Sciatic nerve (tissue), 2 donors: ENCODE data around the gene MYCBPAP. TPM values are rescaled to one million over a fixed set of nuclear protein-coding genes. Genes with fewer than 3 reads are reported as not detected.

Experiments used
- ATAC-seq: fragments of 200-7000 bp; cut with Tn5 transposase; one replicate; pipeline ENCODE4 v1.9.1; 2020; ENCODE audit warnings: mild to moderate bottlenecking, moderate library complexity
- DNase-seq: peaks from one replicate; pipeline ENCODE4 v3.0.0-alpha.2; 2020; ENCODE audit warnings: low spot score
- intact Hi-C: fragments of 100-400 bp; cut with DNase I; formaldehyde crosslinking; loops from one replicate; pipeline ENCODE4 v1.14.2; 2022
- total RNA-seq: library from RNA; stranded (reverse); fragmentation: NEBNext Ultra II Directional; extraction: Animal tissue kit (Norgen Biotek cat#: 25700); gene quantifications from one replicate; pipeline ENCODE4 v1.2.1, GENCODE V29; 2021
- donor health status: DM: no; HTN: no; CAD: no.
- donor health status: DM: no; HTN: no; CAD: no.

Gene MYCBPAP, protein sequence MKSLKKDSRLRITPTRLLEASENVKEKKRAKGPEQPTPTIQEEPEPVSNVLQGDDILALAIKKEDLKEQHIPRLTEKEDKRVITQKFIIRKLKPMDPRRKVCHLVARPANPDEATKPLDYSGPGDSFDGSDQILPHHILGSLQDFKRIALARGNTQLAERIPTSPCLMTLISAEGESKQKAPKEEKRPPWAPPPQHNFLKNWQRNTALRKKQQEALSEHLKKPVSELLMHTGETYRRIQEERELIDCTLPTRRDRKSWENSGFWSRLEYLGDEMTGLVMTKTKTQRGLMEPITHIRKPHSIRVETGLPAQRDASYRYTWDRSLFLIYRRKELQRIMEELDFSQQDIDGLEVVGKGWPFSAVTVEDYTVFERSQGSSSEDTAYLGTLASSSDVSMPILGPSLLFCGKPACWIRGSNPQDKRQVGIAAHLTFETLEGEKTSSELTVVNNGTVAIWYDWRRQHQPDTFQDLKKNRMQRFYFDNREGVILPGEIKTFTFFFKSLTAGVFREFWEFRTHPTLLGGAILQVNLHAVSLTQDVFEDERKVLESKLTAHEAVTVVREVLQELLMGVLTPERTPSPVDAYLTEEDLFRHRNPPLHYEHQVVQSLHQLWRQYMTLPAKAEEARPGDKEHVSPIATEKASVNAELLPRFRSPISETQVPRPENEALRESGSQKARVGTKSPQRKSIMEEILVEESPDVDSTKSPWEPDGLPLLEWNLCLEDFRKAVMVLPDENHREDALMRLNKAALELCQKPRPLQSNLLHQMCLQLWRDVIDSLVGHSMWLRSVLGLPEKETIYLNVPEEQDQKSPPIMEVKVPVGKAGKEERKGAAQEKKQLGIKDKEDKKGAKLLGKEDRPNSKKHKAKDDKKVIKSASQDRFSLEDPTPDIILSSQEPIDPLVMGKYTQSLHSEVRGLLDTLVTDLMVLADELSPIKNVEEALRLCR
- total RNA-seq: 3.3 TPM

DNA sequence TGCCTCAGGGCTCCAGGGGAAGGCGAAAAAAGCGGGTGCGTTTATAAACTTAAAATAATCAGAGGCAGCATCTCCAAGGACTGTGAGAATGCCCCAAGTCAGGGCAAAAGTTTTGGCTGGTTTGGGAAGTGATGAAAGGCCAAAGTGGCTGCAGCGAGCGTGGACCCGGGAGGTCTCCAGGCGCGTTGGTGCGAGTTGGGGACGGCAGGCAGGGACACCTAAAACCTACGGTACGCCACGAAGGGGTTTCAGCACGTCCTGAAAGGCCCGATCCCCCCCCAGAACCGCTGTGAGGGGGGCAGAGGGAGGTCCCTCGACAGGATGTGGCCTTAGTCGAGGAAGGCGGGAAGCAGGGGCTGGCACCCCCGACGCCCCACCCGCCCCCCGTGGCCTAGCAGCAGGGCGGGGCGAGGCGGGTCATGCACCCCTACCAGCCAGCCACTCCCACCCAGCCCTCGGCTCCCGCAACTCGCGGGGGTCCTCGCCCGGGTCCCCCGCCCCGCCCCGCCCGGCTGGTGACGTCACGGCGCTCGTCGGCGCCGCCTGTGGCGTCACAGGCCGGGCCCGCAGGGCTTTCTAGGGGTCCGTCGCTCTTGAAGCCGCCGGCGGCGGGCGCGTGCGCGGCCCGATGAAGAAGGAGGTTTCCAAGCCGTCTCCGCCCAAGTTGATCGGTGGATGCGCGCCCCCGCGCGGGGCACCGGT, at the start of gene MYCBPAP:
TSS of gene MYCBPAP (plus strand) at position 569 of the 702 bp plus-strand sequence. CDS start 236 bp downstream, outside the sequence.
- DNase-seq (peak; percentile 92), ATAC-seq (peak; percentile 88)
- intact Hi-C loops: no loop called here

DNA sequence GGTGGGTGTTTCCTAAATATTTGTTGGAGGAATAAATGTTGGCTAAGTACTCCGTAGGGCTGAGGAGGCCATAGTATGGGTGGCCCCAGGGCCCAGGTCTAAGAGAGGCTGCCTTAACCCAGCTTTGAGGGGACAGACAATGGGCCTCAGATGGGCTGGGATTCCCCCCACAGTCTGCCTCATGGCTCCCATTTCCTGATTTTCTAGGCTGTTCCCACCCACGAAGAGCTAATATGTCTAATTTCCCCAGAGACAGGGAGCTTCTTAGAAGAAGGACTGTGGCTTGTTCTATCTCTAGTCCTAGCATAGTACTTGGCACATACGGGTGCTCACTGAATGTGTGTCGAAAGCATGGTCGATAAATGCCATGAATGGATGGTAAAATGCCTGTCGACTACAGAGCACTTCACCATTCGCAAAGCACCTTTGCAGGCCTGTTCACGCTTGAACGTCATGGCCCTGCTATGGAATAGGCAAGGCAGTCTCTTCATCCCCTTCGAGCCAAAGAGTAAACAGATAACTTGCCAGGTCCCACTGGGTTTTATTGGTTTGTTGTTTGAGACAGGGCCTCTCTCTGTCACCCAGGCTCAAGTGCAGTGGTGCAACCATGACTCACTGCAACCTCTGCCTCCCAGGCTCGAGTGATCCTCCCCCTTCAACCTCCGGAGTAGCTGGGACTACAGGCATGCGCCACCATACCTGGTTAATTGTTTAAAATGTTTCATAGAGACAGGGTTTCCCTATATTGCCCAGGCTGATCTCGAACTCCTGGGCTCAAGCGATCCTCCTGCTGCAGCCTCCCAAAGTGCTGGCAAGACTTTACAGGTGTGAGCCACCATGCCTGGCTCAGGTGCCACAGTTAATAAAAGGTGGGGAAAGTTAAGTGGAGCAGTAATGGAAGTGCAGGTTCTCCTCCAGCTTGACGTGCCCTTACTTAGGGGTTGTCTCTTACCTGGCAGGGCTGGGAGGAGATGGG, 49.2 kb upstream of the MYCBPAP start:
- DNase-seq (no peak), ATAC-seq (no peak)
- intact Hi-C loops: no loop called here

DNA sequence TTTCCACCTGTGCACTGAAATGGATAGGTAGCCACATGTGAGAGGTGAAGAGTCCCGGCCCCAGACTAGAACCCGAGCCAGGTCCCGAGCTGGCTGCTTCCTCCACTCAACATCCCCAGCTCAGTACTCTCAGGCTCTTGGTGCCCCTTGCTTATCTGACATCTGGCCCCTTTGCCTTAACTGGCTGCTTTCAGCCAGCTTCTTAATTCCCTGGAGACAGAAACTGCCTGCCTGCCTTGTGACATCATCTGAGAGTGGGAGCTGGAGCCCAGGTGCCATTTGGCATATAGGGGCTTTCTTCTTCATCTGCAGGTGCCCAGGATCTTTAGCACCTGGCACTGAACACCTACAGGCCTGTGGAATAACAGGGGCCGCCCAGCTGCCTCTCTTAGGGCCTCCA, 48.5 kb upstream of the MYCBPAP start:
- ATAC-seq: no peak
- DNase-seq: no peak
- intact Hi-C loops: no loop called here

DNA sequence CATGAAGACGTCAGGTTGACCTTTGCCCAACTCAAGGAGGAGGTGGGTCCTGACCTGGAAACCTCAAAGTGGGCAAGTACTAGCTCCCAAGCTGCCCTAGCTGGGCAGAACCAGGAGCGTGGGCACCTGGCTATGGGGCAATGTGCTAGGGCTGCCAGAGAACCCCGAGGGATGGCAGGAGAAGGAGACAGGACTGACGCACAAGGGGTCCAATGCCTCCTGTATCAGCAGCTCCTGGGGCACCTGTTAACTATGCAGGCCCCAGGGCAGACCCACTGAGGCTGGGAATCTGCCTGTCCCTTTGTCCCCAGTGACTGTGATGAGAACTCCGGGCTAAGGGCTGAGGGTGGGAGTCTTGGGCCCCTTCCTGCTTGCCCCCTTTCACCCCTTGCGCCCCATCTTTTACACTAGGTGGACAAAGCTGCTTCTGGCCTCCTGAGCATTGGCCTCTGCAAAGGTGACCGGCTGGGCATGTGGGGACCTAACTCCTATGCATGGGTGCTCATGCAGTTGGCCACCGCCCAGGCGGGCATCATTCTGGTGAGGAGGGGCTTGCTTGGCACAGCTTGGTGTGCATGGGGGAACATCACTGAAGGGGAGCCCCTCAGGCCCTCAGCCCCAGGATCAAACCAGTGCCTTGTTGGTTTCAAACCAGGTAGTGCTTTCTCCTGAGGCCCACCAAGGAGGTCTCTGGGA, 47.3 kb upstream of the MYCBPAP start:
- intact Hi-C loops: no loop called here
- no peak for ATAC-seq
- DNase-seq: no peak

DNA sequence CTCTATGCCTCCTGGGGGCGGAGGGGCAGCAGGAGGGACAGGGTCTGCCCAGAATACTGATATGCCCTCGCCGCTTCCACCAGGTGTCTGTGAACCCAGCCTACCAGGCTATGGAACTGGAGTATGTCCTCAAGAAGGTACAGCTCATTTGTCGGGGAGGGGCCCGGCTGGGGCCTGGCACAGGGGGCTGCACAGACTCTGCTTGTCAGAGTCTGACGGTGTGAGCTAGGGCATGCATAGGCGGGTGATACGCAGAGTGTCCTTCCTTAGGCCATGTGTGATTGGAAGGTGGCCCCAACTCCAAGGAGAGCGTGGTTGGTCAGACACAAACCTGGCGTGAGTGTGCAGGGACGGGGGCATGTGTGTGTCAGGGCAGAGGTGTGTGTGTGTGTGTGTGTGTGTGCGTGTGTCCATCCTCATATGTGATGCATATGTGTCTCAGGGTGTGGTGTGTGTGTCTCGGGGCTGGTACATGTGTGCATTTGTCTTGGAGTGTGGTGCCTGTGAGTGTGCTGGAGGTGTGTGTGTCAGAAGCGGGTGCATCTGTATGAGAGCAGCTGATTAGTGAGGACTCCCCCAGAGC, 46.6 kb upstream of the MYCBPAP start:
- DNase-seq (no peak), ATAC-seq (no peak)
- intact Hi-C loops: no loop called here

DNA sequence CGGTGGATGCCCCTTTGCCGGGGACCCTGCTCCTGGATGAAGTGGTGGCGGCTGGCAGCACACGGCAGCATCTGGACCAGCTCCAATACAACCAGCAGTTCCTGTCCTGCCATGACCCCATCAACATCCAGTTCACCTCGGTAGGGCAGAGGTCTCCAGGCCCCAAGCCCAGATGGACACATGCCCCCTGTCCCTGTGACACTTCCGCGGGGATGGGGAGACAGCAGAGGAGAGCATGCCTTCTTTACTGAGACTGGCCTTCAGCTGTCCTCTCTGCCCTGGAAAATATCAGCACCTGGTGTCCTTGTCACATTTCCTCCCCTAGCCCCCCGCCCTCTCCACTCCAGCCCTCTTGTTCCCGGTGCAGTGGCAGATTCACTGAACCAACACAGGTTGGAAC, 45.8 kb upstream of the MYCBPAP start:
- intact Hi-C loops: no loop called here
- DNase-seq: no peak
- ATAC-seq: no peak

DNA sequence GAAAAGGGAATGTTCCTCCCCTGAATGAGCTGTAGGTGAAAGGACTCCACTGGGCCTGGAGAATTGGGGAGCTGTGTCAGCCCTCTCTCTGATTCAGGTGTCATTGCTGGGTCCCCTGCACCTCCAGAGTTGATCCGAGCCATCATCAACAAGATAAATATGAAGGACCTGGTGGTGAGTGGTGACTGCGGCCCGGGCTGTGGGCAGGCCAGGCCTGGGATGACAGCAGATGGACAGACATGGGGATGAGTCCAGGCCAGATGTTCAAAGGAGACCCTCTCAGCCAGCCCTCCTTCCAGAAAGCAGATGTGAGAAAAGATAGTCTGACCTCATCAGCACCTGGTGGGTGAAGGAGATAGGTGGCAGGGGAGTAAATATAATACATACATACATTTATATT, 44.1 kb upstream of the MYCBPAP start:
- intact Hi-C loops: no loop called here
- ATAC-seq (no peak), DNase-seq (no peak)

DNA sequence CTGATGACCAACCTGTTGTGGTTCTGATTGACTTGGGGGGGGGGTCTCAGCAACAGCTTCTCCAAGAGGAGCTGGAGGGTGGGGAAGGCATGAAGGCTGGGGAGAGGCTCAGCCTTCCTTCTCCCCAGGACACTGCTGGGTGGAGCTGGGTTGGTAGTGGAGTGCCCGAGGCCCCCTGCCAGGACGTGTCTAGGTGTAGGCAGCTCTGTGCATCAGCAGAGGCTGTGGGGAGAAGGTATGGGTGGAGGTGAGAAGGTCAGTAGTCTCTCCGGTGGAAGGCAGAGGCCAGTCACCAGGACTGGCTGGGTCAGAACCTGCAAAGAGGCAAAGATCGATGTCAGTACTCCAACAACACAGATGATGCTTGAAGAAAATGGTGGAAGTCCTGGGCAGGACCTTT, 43.5 kb upstream of the MYCBPAP start:
- ATAC-seq (no peak), DNase-seq (no peak)
- intact Hi-C loops: no loop called here

DNA sequence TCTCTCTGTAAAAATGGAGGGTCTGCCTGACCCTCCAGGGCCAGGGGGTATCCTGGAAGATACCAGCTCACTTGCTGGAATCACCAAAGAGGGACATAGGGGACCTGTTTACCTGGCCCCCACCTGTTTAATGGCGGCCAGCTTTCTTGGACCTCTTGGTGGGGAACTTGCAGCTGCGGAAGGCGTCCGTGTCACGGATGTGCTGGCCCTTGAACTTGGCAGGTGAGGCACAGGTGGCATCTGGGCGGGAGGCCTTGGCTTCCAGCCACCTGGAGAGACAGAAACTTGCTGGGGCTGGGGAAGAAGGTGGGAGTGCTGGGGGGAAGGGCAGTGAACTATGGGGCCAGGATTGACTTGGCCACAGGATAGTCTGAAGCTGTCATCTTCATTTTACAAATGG, 43.1 kb upstream of the MYCBPAP start:
- DNase-seq (no peak), ATAC-seq (no peak)
- intact Hi-C loops: no loop called here

DNA sequence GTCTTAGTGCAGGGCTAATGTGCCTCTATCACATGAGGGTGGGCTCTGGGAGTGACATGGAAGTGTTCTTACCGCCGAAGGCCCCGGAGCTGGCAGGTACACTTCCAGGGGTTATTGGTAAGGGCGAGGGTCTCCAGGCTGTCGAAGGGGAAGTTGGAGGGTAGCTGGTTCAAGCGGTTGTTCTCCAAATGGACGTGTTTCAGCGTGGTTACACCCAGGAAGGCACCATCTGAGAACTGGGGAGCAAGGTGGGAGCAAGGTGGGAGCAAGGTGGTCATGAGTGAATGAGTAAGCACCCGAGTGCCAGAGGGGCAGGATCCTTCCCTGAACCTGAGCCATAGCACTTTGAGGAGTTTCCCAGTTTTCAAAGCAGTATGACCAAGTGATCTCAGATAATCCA, 42.6 kb upstream of the MYCBPAP start:
- no peak for DNase-seq
- intact Hi-C loops: no loop called here
- no peak for ATAC-seq

DNA sequence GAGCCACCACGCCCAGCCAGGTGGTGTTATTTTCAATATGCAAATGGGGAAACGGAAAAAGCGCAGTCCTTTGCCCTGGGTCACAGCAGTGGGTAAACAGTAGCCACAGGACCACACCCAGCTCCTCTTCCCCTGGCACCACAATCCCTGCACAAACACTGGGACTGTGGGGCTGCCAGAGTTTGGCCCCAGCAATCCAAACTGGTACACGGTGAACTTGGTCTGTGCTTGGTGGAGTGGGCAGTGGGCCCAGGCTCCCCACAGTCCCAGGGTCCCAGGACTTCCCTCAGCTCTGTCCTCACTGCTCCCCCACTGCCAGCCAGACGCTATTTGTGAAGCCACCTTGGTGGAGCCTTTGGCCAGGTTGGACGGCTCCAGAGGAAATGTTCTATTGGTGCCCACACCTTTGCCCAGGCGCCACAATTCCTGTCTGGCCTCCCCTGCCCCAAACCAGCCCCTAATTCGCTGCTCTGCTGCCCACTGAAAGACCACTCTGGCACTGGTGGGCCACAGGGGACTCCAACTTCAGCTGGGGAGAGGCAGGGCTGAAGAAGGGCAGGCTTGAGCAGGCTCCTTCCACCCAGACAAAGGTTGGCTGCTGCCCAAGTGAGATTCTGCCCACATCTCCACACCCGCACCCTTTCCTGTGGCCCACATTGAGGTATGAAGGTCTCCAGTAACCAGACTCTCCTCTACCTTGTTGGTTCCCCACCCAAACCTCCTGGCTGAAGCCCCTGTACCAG, 41.7 kb upstream of the MYCBPAP start:
- ATAC-seq (no peak), DNase-seq (no peak)
- intact Hi-C loops: no loop called here

DNA sequence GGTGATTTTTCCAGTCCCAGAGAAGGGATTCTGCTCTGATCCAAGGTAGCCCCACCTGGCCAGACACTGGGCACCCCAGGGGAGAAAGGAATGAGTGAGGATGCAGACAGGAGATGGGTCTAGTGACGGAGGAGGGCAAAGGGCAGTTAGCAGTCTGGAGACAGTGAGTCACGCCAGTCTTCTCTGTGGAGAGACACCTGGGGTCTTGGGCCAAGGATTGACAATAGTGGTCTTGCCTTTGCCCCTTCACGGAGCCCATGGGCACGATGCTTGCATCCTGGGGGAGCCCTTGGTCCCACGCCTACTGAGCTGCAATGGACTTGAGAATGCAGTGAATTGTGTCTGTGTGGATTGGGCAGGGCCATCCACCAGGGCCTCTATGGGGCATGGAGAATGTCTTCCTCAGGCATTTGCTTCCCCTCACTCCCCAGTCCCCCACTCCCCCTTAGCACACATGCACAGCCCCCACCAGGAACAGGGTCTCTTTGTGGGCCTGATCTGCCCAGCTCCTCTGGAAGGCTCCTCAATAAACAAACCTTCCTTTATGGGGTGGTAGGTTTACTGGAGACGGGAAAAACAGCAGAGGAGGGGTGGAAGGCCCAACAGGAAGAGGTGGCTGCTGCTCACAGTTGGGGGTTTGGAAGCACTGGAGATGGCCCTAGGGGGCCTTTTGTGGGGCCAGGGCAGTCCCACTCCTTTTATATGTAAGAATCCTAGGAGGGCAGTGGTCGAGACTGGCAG, 41.0 kb upstream of the MYCBPAP start:
- ATAC-seq (no peak), DNase-seq (no peak)
- intact Hi-C loops: no loop called here

DNA sequence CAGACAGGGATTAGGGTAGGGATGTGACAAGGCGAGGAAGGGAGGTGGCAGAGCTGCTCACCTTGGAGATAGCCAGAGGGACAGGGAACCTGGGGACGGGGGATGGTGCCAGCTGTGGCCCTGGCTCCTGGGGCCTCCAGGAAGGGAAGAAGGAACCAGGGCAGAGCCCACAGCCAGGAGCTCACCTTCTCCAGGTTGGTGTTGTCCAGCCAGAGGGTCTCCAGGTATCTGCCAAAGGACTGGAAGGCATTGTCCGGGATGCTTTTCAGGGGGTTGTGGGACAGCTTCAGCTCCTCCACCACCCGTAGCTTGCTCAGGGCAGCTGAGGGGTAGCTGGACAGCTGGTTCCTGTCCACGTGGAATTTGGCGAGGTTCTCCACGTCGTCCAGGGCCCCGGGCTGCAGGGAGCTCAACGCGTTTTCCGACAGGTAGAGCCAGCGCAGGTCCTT, 40.4 kb upstream of the MYCBPAP start:
- intact Hi-C loops: no loop called here
- no peak for DNase-seq
- no peak for ATAC-seq

DNA sequence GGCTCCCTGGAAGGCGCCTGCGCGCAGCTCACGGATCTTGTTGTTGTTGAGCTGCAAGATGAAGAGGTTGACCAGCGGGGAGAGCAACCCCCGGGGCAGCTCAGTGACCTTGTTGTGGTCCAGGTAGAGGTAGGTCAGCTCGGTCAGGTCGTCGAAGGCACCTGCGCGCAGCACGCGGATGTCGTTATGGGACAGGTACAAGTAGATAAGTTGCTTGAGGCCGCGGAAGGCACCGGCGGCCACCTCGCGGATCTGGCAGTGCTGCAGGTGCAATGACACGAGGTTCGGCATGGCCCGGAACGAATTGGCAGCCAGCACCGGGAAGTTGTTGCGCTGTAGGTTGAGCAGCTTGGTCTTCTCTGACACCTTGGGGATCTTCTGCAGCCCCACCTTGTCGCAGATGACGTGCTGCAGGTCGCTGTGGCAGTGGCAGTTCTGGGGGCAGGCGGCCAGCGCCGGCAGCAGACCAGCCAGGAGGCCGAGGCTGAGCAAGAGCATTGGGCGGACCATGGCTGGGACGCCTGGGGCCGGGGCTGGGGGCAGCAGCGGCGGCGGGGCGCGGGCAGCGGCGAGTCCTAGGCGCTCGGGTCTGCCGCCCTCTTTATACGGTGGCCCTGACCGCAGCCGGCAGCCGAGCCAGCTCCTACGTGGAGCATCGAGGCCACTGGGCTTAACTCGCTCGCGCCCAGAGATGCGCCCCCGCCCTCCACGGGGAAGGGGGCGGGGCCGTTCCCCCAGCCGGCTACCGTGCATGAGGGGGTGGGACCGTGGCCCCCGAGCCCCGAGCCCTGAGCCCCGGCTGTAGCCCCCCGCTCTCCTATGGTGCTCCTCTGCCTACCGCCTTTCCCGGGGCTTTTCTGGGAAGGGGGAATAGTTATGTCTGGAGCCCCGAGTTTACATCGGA, 39.7 kb upstream of the MYCBPAP start, which contains the start of gene CHAD:
TSS of gene CHAD (minus strand) at position 577 of the 904 bp plus-strand sequence. CDS start at position 510, 67 bp downstream.
- intact Hi-C loops: no loop called here
- ATAC-seq (peak; percentile 4), DNase-seq (no peak)

DNA sequence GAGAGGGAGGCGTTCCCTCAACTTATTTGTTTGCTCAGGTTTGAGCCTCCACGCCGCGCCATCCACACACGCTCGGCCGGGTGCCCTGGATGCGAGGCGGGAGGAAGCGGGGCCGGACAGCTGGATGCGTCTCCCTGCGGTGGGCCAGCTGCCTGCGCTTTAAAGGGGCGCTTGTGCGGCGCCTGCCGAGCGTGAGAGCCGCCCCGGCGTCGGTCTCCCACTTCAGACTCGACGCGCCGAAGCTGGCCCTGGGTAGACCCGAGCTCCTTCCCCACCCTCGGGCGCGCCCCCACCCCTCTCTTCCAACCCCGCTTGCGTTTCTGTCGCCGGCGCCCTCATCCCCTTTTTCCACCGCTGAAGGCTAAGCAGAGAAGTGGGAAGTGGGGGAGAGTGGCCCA, 39.0 kb upstream of the MYCBPAP start:
- DNase-seq: no peak
- ATAC-seq: no peak
- intact Hi-C loops: no loop called here
